SK-N-SH treated with all-trans-retinoic acid at 6 μM for 48 hours (cell line): ENCODE results near the gene APOL6.

Source experiments
- ARNTL ChIP-seq: fragments of 450-650 bp; formaldehyde crosslinking; IDR thresholded peaks from 2 replicates; pipeline ENCODE4 v1.5.0; 2020; ENCODE audit warnings: low read depth, mild to moderate bottlenecking, moderate library complexity, borderline replicate concordance
- ISL1 ChIP-seq: fragments of 250-450 bp; sonication (Bioruptor Pico); IDR thresholded peaks from 2 replicates; pipeline ENCODE4 v2.1.2; 2022; ENCODE audit warnings: mild to moderate bottlenecking, moderate library complexity
- ZC3H10 ChIP-seq: fragments of 250-450 bp; sonication (Bioruptor Pico); IDR thresholded peaks from 2 replicates; pipeline ENCODE4 v1.5.1; 2021; ENCODE audit warnings: mild to moderate bottlenecking, moderate library complexity
- ZNF8 ChIP-seq: fragments of 450-650 bp; formaldehyde crosslinking; IDR thresholded peaks from 2 replicates; pipeline ENCODE4 v1.5.0; 2020; ENCODE audit warnings: mild to moderate bottlenecking, moderate library complexity
- TF ChIP-seq, protein P1 (sequence below): fragments of 250-450 bp; sonication (Bioruptor Pico); IDR thresholded peaks from 2 replicates; pipeline ENCODE4 v1.5.1; 2020; ENCODE audit warnings: low read depth, mild to moderate bottlenecking, moderate library complexity
- TF ChIP-seq, protein P2 (sequence below): fragments of 250-450 bp; sonication (Bioruptor Pico); IDR thresholded peaks from 2 replicates; pipeline ENCODE4 v1.8.0; 2020; ENCODE audit warnings: mild to moderate bottlenecking, moderate library complexity, borderline replicate concordance

The APOL6 gene

DNA sequence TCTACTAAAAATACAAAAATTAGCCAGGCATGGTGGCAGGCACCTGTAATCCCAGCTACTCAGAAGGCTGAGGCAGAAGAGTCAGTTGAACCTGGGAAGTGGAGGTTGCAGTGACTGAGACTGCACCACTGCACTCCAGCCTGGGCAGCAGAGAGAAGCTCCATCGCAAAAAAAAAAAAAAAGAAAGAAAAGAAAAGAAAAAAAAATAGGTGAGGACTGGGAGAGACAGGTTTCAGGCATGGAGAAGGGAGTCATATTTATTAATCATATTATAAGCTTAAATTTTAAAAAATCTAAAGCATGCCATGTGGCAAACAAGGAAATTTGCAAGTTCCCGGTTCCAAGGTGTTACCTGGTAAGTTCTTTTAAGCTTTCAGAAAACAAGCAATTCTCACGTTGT is 69.3 kb downstream of the APOL6 start, which contains the start of gene APOL5 (continued):
- TF ChIP-seq ARNTL (no peak), ISL1 (CRISPR knock-in tag) (no peak), ZNF8 (CRISPR knock-in tag) (no peak), ZC3H10 (CRISPR knock-in tag) (no peak)
- TF ChIP-seq, protein P1, sequence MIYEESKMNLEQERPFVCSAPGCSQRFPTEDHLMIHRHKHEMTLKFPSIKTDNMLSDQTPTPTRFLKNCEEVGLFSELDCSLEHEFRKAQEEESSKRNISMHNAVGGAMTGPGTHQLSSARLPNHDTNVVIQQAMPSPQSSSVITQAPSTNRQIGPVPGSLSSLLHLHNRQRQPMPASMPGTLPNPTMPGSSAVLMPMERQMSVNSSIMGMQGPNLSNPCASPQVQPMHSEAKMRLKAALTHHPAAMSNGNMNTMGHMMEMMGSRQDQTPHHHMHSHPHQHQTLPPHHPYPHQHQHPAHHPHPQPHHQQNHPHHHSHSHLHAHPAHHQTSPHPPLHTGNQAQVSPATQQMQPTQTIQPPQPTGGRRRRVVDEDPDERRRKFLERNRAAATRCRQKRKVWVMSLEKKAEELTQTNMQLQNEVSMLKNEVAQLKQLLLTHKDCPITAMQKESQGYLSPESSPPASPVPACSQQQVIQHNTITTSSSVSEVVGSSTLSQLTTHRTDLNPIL (CRISPR knock-in tag), result no peak
- TF ChIP-seq, protein P2, sequence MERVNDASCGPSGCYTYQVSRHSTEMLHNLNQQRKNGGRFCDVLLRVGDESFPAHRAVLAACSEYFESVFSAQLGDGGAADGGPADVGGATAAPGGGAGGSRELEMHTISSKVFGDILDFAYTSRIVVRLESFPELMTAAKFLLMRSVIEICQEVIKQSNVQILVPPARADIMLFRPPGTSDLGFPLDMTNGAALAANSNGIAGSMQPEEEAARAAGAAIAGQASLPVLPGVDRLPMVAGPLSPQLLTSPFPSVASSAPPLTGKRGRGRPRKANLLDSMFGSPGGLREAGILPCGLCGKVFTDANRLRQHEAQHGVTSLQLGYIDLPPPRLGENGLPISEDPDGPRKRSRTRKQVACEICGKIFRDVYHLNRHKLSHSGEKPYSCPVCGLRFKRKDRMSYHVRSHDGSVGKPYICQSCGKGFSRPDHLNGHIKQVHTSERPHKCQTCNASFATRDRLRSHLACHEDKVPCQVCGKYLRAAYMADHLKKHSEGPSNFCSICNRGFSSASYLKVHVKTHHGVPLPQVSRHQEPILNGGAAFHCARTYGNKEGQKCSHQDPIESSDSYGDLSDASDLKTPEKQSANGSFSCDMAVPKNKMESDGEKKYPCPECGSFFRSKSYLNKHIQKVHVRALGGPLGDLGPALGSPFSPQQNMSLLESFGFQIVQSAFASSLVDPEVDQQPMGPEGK, result no peak
